Measurements from ENCODE around the gene TSPAN16. TPM values are rescaled to one million over a fixed set of nuclear protein-coding genes. Genes with fewer than 3 reads are reported as not detected.

Gene TSPAN16
- total RNA-seq, 3 donors from 2014 or later: not detected

- no peaks in the 10 kb centered on the region for H3K36me3 ChIP-seq
- no peaks in the 10 kb centered on the region for H3K4me1 ChIP-seq
- intact Hi-C loops (cut with DNase I; ENCODE audit: low total_unique reads): loop anchor here (10.0 kb wide), 1 partner anchor 191 kb away; the partner anchor contains the start of gene ELAVL3
- peak overlapping the region in 1 of 2 donors; percentile 26 for H3K27ac ChIP-seq
- no peak for TF ChIP-seq POLR2A (IDR thresholded peaks at IDR 0.05)
- TF ChIP-seq CTCF (IDR thresholded peaks at IDR 0.05): peak; percentile 98 to 99 (median 98)
- TF ChIP-seq POLR2AphosphoS5 (IDR thresholded peaks at IDR 0.05): peak; percentile 73 to 87 (median 78)
- H3K27me3 ChIP-seq: no peaks in the 10 kb centered on the region
- H3K4me3 ChIP-seq: peak overlapping the region in 2 of 3 donors; percentile 34 to 51
- DNase-seq (ENCODE audit: low spot score in 2 of 2): peak; percentile 93 to 95
- no peaks in the 10 kb centered on the region for H3K9me3 ChIP-seq
Observed at GRCh38 chr19:11293433-11294389, 2.2 kb upstream of the TSPAN16 start.

- Histone ChIP-seq H3K4me3 (no peak overlapping the region), H3K27ac (no peak overlapping the region), H3K27me3 (no peaks in the 10 kb centered on the region), H3K4me1 (no peaks in the 10 kb centered on the region), H3K36me3 (no peaks in the 10 kb centered on the region), H3K9me3 (no peaks in the 10 kb centered on the region)
- intact Hi-C loops (cut with DNase I; ENCODE audit: low total_unique reads): loop anchor here (10.0 kb wide), 1 partner anchor 190 kb away; the partner anchor contains the start of gene ELAVL3
- TF ChIP-seq POLR2AphosphoS5 (IDR thresholded peaks at IDR 0.05) (no peak), CTCF (IDR thresholded peaks at IDR 0.05) (no peak), POLR2A (IDR thresholded peaks at IDR 0.05) (no peak)
- no peak for DNase-seq (ENCODE audit: low spot score in 2 of 2)
Observed at GRCh38 chr19:11295180-11295579, 780 bp upstream of the TSPAN16 start.

GRCh38 chr19:11296264-11296663 is 304 bp downstream of the TSPAN16 start:
- TF ChIP-seq POLR2A (IDR thresholded peaks at IDR 0.05) (no peak), POLR2AphosphoS5 (IDR thresholded peaks at IDR 0.05) (no peak), CTCF (IDR thresholded peaks at IDR 0.05) (no peak)
- Histone ChIP-seq H3K4me3 (no peak overlapping the region), H3K4me1 (no peaks in the 10 kb centered on the region), H3K27me3 (no peaks in the 10 kb centered on the region), H3K27ac (peak overlapping the region; percentile 18 to 81), H3K9me3 (no peaks in the 10 kb centered on the region), H3K36me3 (no peaks in the 10 kb centered on the region)
- peak in 1 of 2 donors; percentile 21 for DNase-seq (ENCODE audit: low spot score in 2 of 2)
- intact Hi-C loops (cut with DNase I; ENCODE audit: low total_unique reads): loop anchor here (10.0 kb wide), 1 partner anchor 189 kb away; the partner anchor contains the start of gene ELAVL3

- Histone ChIP-seq H3K36me3 (no peaks in the 10 kb centered on the region), H3K27me3 (no peaks in the 10 kb centered on the region), H3K4me3 (no peak overlapping the region), H3K27ac (no peak overlapping the region), H3K4me1 (no peaks in the 10 kb centered on the region), H3K9me3 (no peaks in the 10 kb centered on the region)
- DNase-seq (ENCODE audit: low spot score in 2 of 2): no peak
- intact Hi-C loops (cut with DNase I; ENCODE audit: low total_unique reads): loop anchor here (10.0 kb wide), 1 partner anchor 185 kb away; the partner anchor contains the start of gene ELAVL3
- TF ChIP-seq CTCF (IDR thresholded peaks at IDR 0.05): no peak
- TF ChIP-seq POLR2AphosphoS5 (IDR thresholded peaks at IDR 0.05): no peak
- no peak for TF ChIP-seq POLR2A (IDR thresholded peaks at IDR 0.05)
Observed at GRCh38 chr19:11299946-11300810, 4.2 kb downstream of the TSPAN16 start.

Data from breast epithelium (tissue), 4 donors.